ENCODE results near the gene TMEM135. TPM values are rescaled to one million over a fixed set of nuclear protein-coding genes. Genes with fewer than 3 reads are reported as not detected.

Gene TMEM135
- total and polyA plus RNA-seq, 2 donors (not counting 1 experiment from before 2014, with no cell fraction given): 2.7 to 19.5 TPM

- Histone ChIP-seq H3K4me1 (ENCODE audit: control insufficient read depth in 2 of 2, insufficient read depth in 2 of 2, low read length in 2 of 2) (no peaks in the 10 kb centered on the region), H3K79me2 (ENCODE audit: control insufficient read depth, insufficient read depth, low read length) (no peaks in the 10 kb centered on the region), H3K4me3 (ENCODE audit: control extremely low read depth in 1 of 5, extremely low read depth in 1 of 5, insufficient read depth in 1 of 5, low read depth in 2 of 5, low read length in 4 of 5) (no peak overlapping the region), H3K27ac (ENCODE audit: low read length in 2 of 2) (no peak overlapping the region), H3K27me3 (replicated peaks in 1 of 4; ENCODE audit: control extremely low read depth in 1 of 4, control insufficient read depth in 3 of 4, insufficient read depth in 4 of 4, low read length in 3 of 4) (no peaks in the 10 kb centered on the region), H3K4me2 (replicated peaks; ENCODE audit: low read depth, low read length, poor library complexity, severe bottlenecking) (no peak overlapping the region), H2AFZ (ENCODE audit: insufficient read depth, low read depth, low read length, poor library complexity, severe bottlenecking) (no peak overlapping the region), H3K9me3 (ENCODE audit: control extremely low read depth in 1 of 3, control insufficient read depth in 2 of 3, insufficient read depth in 1 of 3, low read length in 2 of 3) (no peaks in the 10 kb centered on the region), H4K20me1 (ENCODE audit: control insufficient read depth, insufficient read depth, low read length, poor library complexity, severe bottlenecking) (no peaks in the 10 kb centered on the region), H3K9ac (ENCODE audit: low read length) (no peak overlapping the region), H3K36me3 (replicated peaks in 1 of 2; ENCODE audit: control extremely low read depth in 1 of 2, control insufficient read depth in 1 of 2, extremely low read depth in 1 of 2, insufficient read depth in 2 of 2, low read length in 1 of 2) (no peaks in the 10 kb centered on the region)
- Mint-ChIP-seq H3K27ac (no peak overlapping the region), H3K27me3 (no peaks in the 10 kb centered on the region), H3K4me1 (no peaks in the 10 kb centered on the region), H3K4me3 (no peak overlapping the region), H3K9me3 (ENCODE audit: insufficient read depth) (no peaks in the 10 kb centered on the region)
- DNase-seq (no peak), ATAC-seq (ENCODE audit: low read depth) (no peak)
- no CpG with 5 or more reads among the region's 1 CpG for WGBS (ENCODE audit: insufficient coverage)
- CTCF ChIA-PET: interaction anchor here (9.1 kb wide), 1 partner anchor 353 kb away, joined by 123 read pairs; no protein-coding TSS in a partner anchor
- intact Hi-C loops (cut with micrococcal nuclease): loop anchor here (5.0 kb wide), 1 partner anchor 295 kb away; no protein-coding TSS in a partner anchor
- TF ChIP-seq CTCF (IDR thresholded peaks at IDR 0.05): no peak
- no peak for TF ChIP-seq EZH2 (IDR thresholded peaks at IDR 0.05; ENCODE audit: borderline replicate concordance, insufficient read depth, low read depth, low read length, poor library complexity, severe bottlenecking)
- POLR2A ChIA-PET: no interaction called here
Observed at GRCh38 chr11:87292598-87292997, 254.9 kb downstream of the TMEM135 start.

- H3K36me3 ChIP-seq (replicated peaks in 1 of 2; ENCODE audit: control extremely low read depth in 1 of 2, control insufficient read depth in 1 of 2, extremely low read depth in 1 of 2, insufficient read depth in 2 of 2, low read length in 1 of 2): no peaks in the 10 kb centered on the region
- no peak overlapping the region for H3K4me3 Mint-ChIP-seq
- ChIA-PET POLR2A (no interaction called here), CTCF (interaction anchor here (9.1 kb wide), 1 partner anchor 356 kb away, joined by 123 read pairs; no protein-coding TSS in a partner anchor)
- no peak overlapping the region for H3K4me2 ChIP-seq (replicated peaks; ENCODE audit: low read depth, low read length, poor library complexity, severe bottlenecking)
- no peaks in the 10 kb centered on the region for H3K4me1 Mint-ChIP-seq
- ATAC-seq (ENCODE audit: low read depth) (no peak), DNase-seq (no peak)
- no CpG with 5 or more reads among the region's 1 CpG for WGBS (ENCODE audit: insufficient coverage)
- no peaks in the 10 kb centered on the region for H3K27me3 Mint-ChIP-seq
- H2AFZ ChIP-seq (ENCODE audit: insufficient read depth, low read depth, low read length, poor library complexity, severe bottlenecking): no peak overlapping the region
- no peaks in the 10 kb centered on the region for H4K20me1 ChIP-seq (ENCODE audit: control insufficient read depth, insufficient read depth, low read length, poor library complexity, severe bottlenecking)
- no peaks in the 10 kb centered on the region for H3K27me3 ChIP-seq (replicated peaks in 1 of 4; ENCODE audit: control extremely low read depth in 1 of 4, control insufficient read depth in 3 of 4, insufficient read depth in 4 of 4, low read length in 3 of 4)
- no peaks in the 10 kb centered on the region for H3K79me2 ChIP-seq (ENCODE audit: control insufficient read depth, insufficient read depth, low read length)
- no peak overlapping the region for H3K9ac ChIP-seq (ENCODE audit: low read length)
- H3K9me3 ChIP-seq (ENCODE audit: control extremely low read depth in 1 of 3, control insufficient read depth in 2 of 3, insufficient read depth in 1 of 3, low read length in 2 of 3): no peaks in the 10 kb centered on the region
- intact Hi-C loops (cut with micrococcal nuclease): no loop called here
- no peak overlapping the region for H3K27ac Mint-ChIP-seq
- no peak overlapping the region for H3K27ac ChIP-seq (ENCODE audit: low read length in 2 of 2)
- H3K9me3 Mint-ChIP-seq (ENCODE audit: insufficient read depth): no peaks in the 10 kb centered on the region
- no peaks in the 10 kb centered on the region for H3K4me1 ChIP-seq (ENCODE audit: control insufficient read depth in 2 of 2, insufficient read depth in 2 of 2, low read length in 2 of 2)
- H3K4me3 ChIP-seq (ENCODE audit: control extremely low read depth in 1 of 5, extremely low read depth in 1 of 5, insufficient read depth in 1 of 5, low read depth in 2 of 5, low read length in 4 of 5): no peak overlapping the region
- TF ChIP-seq CTCF (IDR thresholded peaks at IDR 0.05): no peak
- no peak for TF ChIP-seq EZH2 (IDR thresholded peaks at IDR 0.05; ENCODE audit: borderline replicate concordance, insufficient read depth, low read depth, low read length, poor library complexity, severe bottlenecking)
Observed at GRCh38 chr11:87295237-87295636, 257.5 kb downstream of the TMEM135 start.
